ENCODE results near the gene MGLL.

GRCh38 chr3:127656906-127657305, 165.4 kb downstream of the MGLL start:
- no peak for TF ChIP-seq CTCF (IDR thresholded peaks at IDR 0.05)
- no peak for TF ChIP-seq POLR2A (IDR thresholded peaks at IDR 0.05)
- TF ChIP-seq EP300 (IDR thresholded peaks at IDR 0.05) = no peak

Measured in ovary (tissue), 3 donors.